Tibial nerve (tissue), 4 donors: Measurements from ENCODE around the gene RBMS3. TPM values are rescaled to one million over a fixed set of nuclear protein-coding genes. Genes with fewer than 3 reads are reported as not detected.

Experiments
- DNase-seq, 2 donors: peaks; one replicate each; pipeline ENCODE4 v3.0.0-alpha.2; 2019; ENCODE audit warnings: low spot score in 2 of 2
- H3K27ac ChIP-seq, 4 donors: fragments of 200-600 bp; sonication (generic) in 3 of 4; one replicate each; pipeline ENCODE4 v1.5.1; 2017 to 2019; ENCODE audit warnings: mild to moderate bottlenecking in 1 of 4
- H3K27me3 ChIP-seq, 2 donors: fragments of 200-600 bp; sonication (generic) in 1 of 2; one replicate each; pipeline versions ENCODE4 v1.5.1 to v1.6.0; 2017 to 2019
- H3K36me3 ChIP-seq, 3 donors: fragments of 200-600 bp; sonication (generic); one replicate each; pipeline ENCODE4 v1.5.1; 2018 to 2019
- H3K4me1 ChIP-seq, 4 donors: fragments of 200-600 bp; sonication (generic) in 3 of 4; one replicate each; pipeline ENCODE4 v1.5.1; 2017 to 2019
- H3K4me3 ChIP-seq, 4 donors: fragments of 200-600 bp; sonication (generic) in 3 of 4; one replicate each; pipeline ENCODE4 v1.5.1; 2017 to 2019; ENCODE audit warnings: mild to moderate bottlenecking in 1 of 4, moderate library complexity in 1 of 4
- H3K9me3 ChIP-seq, 4 donors: fragments of 200-600 bp; sonication (generic) in 3 of 4; one replicate each; pipeline ENCODE4 v1.5.1; 2017 to 2019
- EP300 ChIP-seq, 2 donors: sonication (generic); formaldehyde crosslinking; IDR thresholded peaks; one replicate each; pipeline ENCODE4 v1.6.1; 2017; ENCODE audit warnings: antibody characterized with exemption in 2 of 2, mild to moderate bottlenecking in 1 of 2
- POLR2A ChIP-seq, 2 donors: fragments of 450-650 bp; IDR thresholded peaks; one replicate each; pipeline ENCODE4 v1.6.1; 2017; ENCODE audit warnings: antibody characterized with exemption in 2 of 2, mild to moderate bottlenecking in 2 of 2, moderate library complexity in 2 of 2
- WGBS, 2 donors: methylation state at CpG; one replicate each; pipeline ENCODE4 v1.1.5; 2018; 5-methylcytosine and 5-hydroxymethylcytosine counted together
- total RNA-seq, 4 donors: library from RNA; depleted of rRNA; stranded (reverse); fragments of >200 nt; gene quantifications; one replicate each; pipeline ENCODE4 v1.1.0, GENCODE V29; 2016
- TF ChIP-seq, protein P1 (sequence below), 5 experiments: fragments of 200-600 bp in 3 of 5; fragments of 450-650 bp in 2 of 5; sonication (generic) in 3 of 5; IDR thresholded peaks; one replicate each; pipeline ENCODE4 v1.5.1; 2016 to 2019; ENCODE audit warnings: antibody characterized with exemption in 5 of 5, mild to moderate bottlenecking in 3 of 5, moderate library complexity in 2 of 5

RBMS3 gene
- total RNA-seq, 4 donors from 2014 or later: 157 to 175 (median 161) TPM

- H3K27ac ChIP-seq: no peak overlapping the region
- H3K36me3 ChIP-seq: peaks cover 0 to 21% (median 0%) of the 10 kb centered on the region in 3 donors
- H3K4me1 ChIP-seq: peaks cover 0 to 2% (median 0%) of the 10 kb centered on the region in 4 donors
- no peak for TF ChIP-seq EP300 (IDR thresholded peaks at IDR 0.05)
- no peak for TF ChIP-seq POLR2A (IDR thresholded peaks at IDR 0.05)
- TF ChIP-seq, protein P1, sequence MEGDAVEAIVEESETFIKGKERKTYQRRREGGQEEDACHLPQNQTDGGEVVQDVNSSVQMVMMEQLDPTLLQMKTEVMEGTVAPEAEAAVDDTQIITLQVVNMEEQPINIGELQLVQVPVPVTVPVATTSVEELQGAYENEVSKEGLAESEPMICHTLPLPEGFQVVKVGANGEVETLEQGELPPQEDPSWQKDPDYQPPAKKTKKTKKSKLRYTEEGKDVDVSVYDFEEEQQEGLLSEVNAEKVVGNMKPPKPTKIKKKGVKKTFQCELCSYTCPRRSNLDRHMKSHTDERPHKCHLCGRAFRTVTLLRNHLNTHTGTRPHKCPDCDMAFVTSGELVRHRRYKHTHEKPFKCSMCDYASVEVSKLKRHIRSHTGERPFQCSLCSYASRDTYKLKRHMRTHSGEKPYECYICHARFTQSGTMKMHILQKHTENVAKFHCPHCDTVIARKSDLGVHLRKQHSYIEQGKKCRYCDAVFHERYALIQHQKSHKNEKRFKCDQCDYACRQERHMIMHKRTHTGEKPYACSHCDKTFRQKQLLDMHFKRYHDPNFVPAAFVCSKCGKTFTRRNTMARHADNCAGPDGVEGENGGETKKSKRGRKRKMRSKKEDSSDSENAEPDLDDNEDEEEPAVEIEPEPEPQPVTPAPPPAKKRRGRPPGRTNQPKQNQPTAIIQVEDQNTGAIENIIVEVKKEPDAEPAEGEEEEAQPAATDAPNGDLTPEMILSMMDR (IDR thresholded peaks at IDR 0.05): no peak
- H3K9me3 ChIP-seq: peaks cover 0 to 5% (median 0%) of the 10 kb centered on the region in 4 donors
- H3K27me3 ChIP-seq: no peaks in the 10 kb centered on the region
- H3K4me3 ChIP-seq: no peak overlapping the region
- 86 to 90% methylated on average over 9 of the region's 9 CpGs for WGBS, 2 donors
- no peak for DNase-seq
Measured at GRCh38 chr3:29475305-29475840, 194.5 kb downstream of the RBMS3 start.

DNA sequence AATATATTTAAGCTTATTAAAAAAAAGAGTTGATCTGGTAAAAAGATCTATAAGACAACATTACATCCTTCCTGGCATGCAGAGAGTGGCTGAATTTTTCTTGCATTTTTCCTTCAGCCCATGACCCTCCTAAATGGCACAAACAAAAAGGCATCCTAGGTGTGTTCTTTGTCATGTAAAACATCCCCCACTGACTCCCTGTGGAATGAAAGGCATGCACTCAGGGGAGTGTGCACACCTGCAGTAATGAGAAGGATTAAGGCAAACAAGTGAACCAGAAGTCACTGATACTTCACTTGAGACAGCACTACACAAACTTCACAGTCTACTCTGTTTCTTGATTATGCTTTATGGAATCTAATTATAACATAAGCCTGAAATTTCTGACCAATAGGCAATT lies 195.0 kb downstream of the RBMS3 start:
- peaks cover 0 to 21% (median 0%) of the 10 kb centered on the region in 3 donors for H3K36me3 ChIP-seq
- TF ChIP-seq EP300 (IDR thresholded peaks at IDR 0.05) (no peak), POLR2A (IDR thresholded peaks at IDR 0.05) (no peak)
- TF ChIP-seq, protein P1 (IDR thresholded peaks at IDR 0.05): no peak
- peaks cover 0 to 5% (median 0%) of the 10 kb centered on the region in 4 donors for H3K9me3 ChIP-seq
- no peak for DNase-seq
- no peaks in the 10 kb centered on the region for H3K4me1 ChIP-seq
- no peak overlapping the region for H3K27ac ChIP-seq
- no peaks in the 10 kb centered on the region for H3K27me3 ChIP-seq
- no peak overlapping the region for H3K4me3 ChIP-seq

- Histone ChIP-seq H3K36me3 (peaks cover 0 to 13% (median 0%) of the 10 kb centered on the region in 3 donors), H3K27me3 (no peaks in the 10 kb centered on the region), H3K27ac (no peak overlapping the region), H3K9me3 (peaks cover 0 to 2% (median 0%) of the 10 kb centered on the region in 4 donors), H3K4me3 (no peak overlapping the region), H3K4me1 (no peaks in the 10 kb centered on the region)
- 71 to 79% methylated on average over 3 of the region's 3 CpGs for WGBS, 2 donors
- TF ChIP-seq POLR2A (IDR thresholded peaks at IDR 0.05): no peak
- DNase-seq: no peak
Measured at GRCh38 chr3:29478611-29479010, 197.7 kb downstream of the RBMS3 start.

GRCh38 chr3:29481249-29481648 lies 200.4 kb downstream of the RBMS3 start:
- Histone ChIP-seq H3K27ac (no peak overlapping the region), H3K36me3 (peaks cover 0 to 8% (median 0%) of the 10 kb centered on the region in 3 donors), H3K9me3 (no peaks in the 10 kb centered on the region), H3K27me3 (no peaks in the 10 kb centered on the region), H3K4me1 (peaks cover 0 to 13% (median 2%) of the 10 kb centered on the region in 4 donors), H3K4me3 (no peak overlapping the region)
- WGBS, 2 donors: 97 to 100% methylated on average over 1 of the region's 1 CpG
- no peak for DNase-seq
- TF ChIP-seq EP300 (IDR thresholded peaks at IDR 0.05): no peak
- TF ChIP-seq POLR2A (IDR thresholded peaks at IDR 0.05): no peak
- TF ChIP-seq, protein P1 (IDR thresholded peaks at IDR 0.05): no peak

DNA sequence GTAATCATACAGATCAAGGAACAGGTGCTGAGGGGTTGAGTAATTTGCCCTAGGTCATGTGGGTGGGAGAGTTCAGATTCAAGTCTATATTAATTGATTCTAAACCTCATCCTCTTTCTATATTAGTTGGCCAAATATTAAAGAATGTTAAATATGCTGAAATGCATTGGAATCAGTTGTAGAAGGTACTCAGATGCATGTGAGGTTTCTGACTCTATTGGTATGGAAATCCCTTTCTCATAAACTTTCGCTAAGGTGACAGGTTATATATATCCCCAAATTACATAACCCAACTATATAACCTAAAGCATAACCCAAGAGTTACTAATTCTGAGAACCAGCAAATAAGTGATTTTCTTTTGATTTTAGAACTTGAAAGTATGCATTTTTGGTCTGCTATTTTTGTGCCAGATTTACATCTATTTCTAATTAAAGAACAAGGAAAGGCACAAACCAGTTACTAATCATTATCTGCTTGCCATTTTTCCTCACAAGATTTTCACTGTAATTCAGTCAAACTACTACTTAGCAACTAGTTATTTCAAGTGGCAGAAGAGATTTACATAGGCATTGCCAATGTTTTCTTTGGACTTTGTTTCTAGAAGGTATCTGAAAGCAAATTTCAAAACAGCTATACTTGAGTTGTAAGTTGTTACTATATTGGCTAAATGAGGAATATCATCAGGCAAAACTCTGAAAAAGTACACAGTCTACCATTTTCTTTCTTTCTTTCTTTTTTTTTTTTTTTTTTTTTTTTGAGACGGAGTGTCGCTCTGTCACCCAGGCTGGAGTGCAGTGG lies 201.3 kb downstream of the RBMS3 start:
- no peak overlapping the region for H3K27ac ChIP-seq
- no peak for DNase-seq
- H3K4me3 ChIP-seq: no peak overlapping the region
- TF ChIP-seq EP300 (IDR thresholded peaks at IDR 0.05) (no peak), POLR2A (IDR thresholded peaks at IDR 0.05) (no peak)
- TF ChIP-seq, protein P1 (IDR thresholded peaks at IDR 0.05): no peak
- no peaks in the 10 kb centered on the region for H3K27me3 ChIP-seq
- H3K9me3 ChIP-seq: no peaks in the 10 kb centered on the region
- WGBS, 2 donors: 94 to 96% methylated on average over 3 of the region's 3 CpGs
- peaks cover 0 to 20% (median 2%) of the 10 kb centered on the region in 4 donors for H3K4me1 ChIP-seq
- peaks cover 0 to 8% (median 0%) of the 10 kb centered on the region in 3 donors for H3K36me3 ChIP-seq
